Measurements from ENCODE around the gene FLT1. TPM values are rescaled to one million over a fixed set of nuclear protein-coding genes. Genes with fewer than 3 reads are reported as not detected.

Gene FLT1
- total RNA-seq, 1 donor from 2014 or later, result 132 TPM

DNA sequence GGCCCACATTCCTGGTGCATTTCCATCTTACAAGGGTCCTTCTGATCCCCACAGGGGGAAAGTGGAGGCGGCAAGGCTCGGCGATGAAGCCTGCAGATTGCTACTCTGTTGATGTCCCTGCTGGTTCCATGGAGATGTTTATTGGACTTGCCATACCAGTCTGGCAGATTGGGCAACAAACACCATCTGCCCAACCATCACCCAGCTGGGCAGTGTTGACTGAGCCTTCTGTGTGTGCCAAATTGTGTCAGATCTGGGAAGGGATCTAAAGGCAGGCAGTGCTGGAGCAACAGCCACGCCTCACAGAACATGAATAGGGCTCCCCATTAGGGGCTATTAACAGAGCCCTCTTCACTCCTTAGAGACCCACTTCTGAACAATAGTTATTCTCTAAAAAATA, 35.0 kb downstream of the FLT1 start:
- no peak for DNase-seq (ENCODE audit: low spot score)

GRCh38 chr13:28458608-28459007, 36.3 kb downstream of the FLT1 start:
- peak; percentile 69 for DNase-seq (ENCODE audit: low spot score)

GRCh38 chr13:28458051-28458450, 36.9 kb downstream of the FLT1 start:
- peak; percentile 90 for DNase-seq (ENCODE audit: low spot score)

DNA sequence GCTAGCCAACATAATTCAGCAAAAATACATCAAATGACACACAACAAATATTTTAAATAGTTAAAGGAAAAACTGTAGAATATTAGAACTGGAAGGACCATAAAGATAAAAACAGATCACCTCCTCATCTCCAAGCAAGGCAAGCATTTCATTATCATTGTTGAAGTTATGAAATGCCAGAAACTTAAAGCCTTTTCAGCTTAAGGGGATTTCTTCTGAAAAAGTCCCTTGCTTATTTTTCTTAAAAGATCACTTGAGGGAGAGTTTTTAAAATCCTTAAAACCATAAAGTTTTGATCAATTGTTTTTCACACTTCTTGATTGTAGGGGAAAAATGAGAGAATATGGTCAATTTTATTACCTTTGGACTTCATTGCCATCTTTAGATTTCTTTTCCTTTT, 37.4 kb downstream of the FLT1 start:
- peak; percentile 94 for DNase-seq (ENCODE audit: low spot score)

- DNase-seq (ENCODE audit: low spot score), result no peak
These were observed 39.2 kb downstream of the FLT1 start for GRCh38 chr13:28455580-28456194.

DNA sequence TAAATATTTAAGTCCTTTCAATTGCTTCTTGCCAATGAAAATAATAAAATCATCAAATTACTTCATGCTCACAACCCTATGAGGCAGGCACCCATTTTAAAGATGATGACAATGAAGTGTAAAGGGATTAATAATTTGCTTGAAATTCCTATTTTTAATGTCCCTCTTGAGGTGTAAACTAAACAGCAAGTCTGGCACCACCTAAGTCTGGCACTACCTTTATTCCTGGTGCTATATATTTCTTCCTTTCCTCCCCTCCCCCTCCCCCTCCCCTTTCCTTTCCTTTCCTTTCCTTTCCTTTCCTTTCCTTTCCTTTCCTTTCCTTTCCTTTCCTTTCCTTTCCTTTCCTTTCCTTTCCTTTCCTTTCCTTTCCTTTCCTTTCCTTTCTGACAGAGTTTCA, 42.2 kb downstream of the FLT1 start:
- no peak for DNase-seq (ENCODE audit: low spot score)

DNA sequence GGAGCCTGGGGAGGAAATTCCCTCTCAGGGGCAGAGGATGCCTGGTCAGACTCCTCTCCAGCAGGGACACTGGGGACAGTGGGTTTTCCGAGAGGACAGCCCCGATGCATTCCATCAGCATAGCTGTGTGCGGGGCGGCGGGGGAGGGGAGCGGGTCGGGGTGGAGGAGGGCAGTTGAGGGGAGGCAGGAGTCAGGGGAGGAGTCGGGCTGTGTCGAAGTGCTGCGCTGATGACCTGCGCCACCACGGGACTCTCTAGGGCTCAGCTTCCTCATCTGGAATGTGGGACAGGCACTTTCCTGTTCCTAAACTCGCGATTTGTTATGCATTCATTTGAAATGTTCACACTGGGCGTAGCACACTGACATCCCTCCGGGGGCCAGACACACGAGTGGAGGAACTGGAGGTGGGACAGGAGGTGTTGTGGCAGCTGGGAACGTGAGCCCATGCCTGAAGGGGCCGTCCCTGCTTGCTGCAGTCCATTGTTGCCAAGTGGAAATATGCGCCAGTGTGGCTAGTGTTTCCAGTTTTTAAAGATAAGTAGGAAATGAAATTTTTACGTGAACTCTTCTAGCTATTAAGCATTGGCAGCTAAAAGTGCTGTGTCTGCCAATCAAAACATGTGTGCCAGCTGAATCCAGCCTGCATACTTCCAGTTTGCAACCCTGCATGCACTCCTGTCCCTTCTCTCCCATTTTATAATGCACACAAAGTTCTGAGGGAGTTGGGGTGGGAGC, 43.3 kb downstream of the FLT1 start:
- DNase-seq (ENCODE audit: low spot score), result peak; percentile 51

- peak; percentile 87 for DNase-seq (ENCODE audit: low spot score)
These were observed 44.8 kb downstream of the FLT1 start for GRCh38 chr13:28449826-28450773.

GRCh38 chr13:28448651-28449358, 46.1 kb downstream of the FLT1 start:
- no peak for DNase-seq (ENCODE audit: low spot score)

GRCh38 chr13:28447989-28448388, 46.9 kb downstream of the FLT1 start:
- no peak for DNase-seq (ENCODE audit: low spot score)

- no peak for DNase-seq (ENCODE audit: low spot score)
These were observed 47.7 kb downstream of the FLT1 start for GRCh38 chr13:28447206-28447605.

- no peak for DNase-seq (ENCODE audit: low spot score)
These were observed 52.1 kb downstream of the FLT1 start for GRCh38 chr13:28442839-28443238.

- no peak for DNase-seq (ENCODE audit: low spot score)
These were observed 53.4 kb downstream of the FLT1 start for GRCh38 chr13:28441529-28441928.

DNA sequence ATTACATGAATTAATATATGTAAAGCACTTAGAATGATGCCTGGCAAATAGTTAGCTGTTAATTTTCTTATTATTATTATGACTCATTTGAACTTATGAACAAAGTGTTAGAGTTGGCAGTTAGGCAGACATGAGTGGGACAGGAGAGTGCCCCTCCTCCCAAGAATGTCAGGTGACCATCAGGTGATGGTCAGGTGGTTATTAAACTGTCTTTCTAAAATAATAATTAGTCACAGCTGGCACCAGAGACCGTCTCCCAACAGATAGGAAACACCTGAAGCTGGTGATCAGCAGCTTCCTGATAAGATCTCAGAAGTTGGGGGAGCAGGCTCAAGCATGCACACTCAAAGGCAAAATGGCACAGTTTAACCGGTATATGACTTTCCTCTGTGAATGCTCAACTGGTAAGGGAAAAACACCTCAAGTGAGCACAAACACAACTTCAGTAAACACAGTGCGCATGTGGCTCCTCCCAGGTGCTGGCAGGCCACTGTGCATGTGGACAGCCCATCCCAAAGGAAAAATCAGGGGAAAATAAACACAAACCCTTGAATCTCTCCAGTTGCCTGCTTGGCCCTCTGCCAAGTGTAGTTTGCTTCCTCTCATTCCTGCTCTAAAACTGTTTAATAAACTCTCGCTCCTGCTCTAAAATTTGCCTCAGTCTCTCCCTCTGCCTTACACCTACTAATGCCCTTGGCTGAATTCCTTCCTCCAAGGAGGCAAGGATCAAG, 54.0 kb downstream of the FLT1 start:
- no peak for DNase-seq (ENCODE audit: low spot score)

DNA sequence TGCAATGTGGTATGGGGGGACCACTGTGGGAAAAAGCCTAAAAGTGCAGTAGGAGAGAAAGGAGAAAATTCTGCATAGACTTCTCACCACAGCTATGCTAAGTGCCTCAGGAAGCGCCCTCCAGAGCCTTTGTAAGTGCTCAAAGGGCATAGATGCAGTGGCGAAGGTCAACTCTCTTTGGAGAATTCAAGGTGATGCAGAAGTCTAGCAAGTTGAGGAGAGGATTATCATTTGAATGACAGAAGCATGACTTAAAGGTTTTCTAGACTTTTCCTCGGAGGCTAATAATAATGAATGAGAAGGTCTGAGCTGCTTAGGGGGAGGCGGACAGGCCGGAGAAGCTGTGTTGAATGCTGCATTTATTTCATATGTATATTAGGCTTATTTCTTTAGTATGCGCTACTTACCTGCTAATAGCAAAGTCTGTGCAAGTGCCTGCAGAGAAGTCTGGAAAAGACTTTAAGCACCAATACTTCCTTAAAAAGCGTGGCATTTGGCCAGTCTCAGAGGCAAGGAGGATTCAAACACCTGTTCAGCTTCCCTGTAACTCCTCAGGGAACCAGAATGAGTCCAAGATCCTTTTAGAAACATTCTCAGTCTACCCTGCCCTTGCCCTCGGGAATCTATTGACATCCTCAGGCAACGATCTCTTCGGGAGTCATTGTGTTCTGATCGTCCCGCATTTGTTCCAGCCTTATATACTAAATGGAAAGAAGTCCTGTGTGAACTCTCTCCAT, 56.2 kb downstream of the FLT1 start:
- DNase-seq (ENCODE audit: low spot score), result no peak

DNA sequence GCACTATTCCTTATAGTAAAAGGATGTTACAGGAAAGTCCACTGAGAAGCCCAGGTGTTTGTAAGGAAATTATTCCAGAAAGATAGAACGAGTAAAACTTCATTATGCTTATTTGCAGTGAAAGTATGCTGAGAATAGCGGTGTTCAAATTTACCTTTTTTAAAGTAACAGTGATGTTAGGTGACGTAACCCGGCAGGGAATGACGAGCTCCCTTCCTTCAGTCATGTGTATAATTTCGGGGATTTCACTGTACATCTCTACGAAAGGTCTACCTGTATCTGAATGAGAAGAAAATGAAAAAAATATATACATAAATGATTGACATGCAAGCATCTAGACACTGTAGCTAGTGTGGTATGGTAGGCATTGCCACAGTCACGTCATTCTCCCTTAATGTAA, 56.9 kb downstream of the FLT1 start:
- no peak for DNase-seq (ENCODE audit: low spot score)

GRCh38 chr13:28435917-28436316, 59.0 kb downstream of the FLT1 start:
- no peak for DNase-seq (ENCODE audit: low spot score)

DNA sequence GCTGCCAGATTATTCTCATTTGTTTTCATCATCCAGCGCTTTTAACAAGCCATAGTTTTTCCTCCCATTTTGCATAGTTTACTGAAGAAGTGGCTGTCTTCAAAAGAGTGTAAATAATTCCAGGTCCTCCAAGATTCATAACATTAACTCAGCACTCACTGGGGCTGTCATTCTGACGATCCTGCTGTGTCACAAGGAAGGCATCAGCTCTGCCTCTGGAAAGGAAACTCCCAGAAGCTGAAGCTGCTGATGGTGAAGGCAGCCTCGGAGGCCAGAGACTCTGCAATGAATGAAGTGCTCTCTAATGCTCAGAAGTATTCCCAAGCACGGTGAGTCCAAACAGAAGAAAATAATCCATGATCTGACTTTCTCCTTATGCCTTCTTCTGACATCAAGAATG, 60.0 kb downstream of the FLT1 start:
- no peak for DNase-seq (ENCODE audit: low spot score)

- no peak for DNase-seq (ENCODE audit: low spot score)
These were observed 61.9 kb downstream of the FLT1 start for GRCh38 chr13:28432816-28433560.

All from umbilical cord (tissue), 2 donors.